Large intestine (tissue), 3 donors: ENCODE results near the gene TMEM52. TPM values are rescaled to one million over a fixed set of nuclear protein-coding genes. Genes with fewer than 3 reads are reported as not detected.

ENCODE experiments used
- DNase-seq, 2 donors: peaks; one replicate each; pipeline versions ENCODE4 v3.0.0 to v3.0.0-alpha.2; 2013
- H3K27ac ChIP-seq: one replicate; pipeline ENCODE4 v1.5.1; 2013; ENCODE audit warnings: low read length
- H3K27me3 ChIP-seq: 2 replicates; pipeline ENCODE4 v1.6.1; 2013; ENCODE audit warnings: low read length; ENCODE audit not compliant: control insufficient read depth, insufficient read depth
- H3K36me3 ChIP-seq: 2 replicates; pipeline ENCODE4 v1.6.1; 2013; ENCODE audit warnings: low read length; ENCODE audit not compliant: control insufficient read depth, insufficient read depth
- H3K4me1 ChIP-seq: one replicate; pipeline ENCODE4 v1.6.1; 2013; ENCODE audit warnings: low read length; ENCODE audit not compliant: control insufficient read depth, insufficient read depth
- H3K4me3 ChIP-seq: one replicate; pipeline ENCODE4 v1.5.1; 2013; ENCODE audit warnings: low read length
- H3K9me3 ChIP-seq: one replicate; pipeline ENCODE4 v1.6.1; 2013; ENCODE audit warnings: mild to moderate bottlenecking, low read depth, low read length, moderate library complexity; ENCODE audit not compliant: control insufficient read depth
- WGBS: methylation state at CpG from one replicate; pipeline ENCODE4 v1.1.5; 2013; ENCODE audit warnings: low lambda C conversion rate; ENCODE audit not compliant: insufficient coverage; 5-methylcytosine and 5-hydroxymethylcytosine counted together
- polyA plus RNA-seq: library from polyadenylated mRNA; unstranded; fragments of 120-200 nt; gene quantifications from one replicate; pipeline ENCODE4 v1.2.1, GENCODE V29; 2013

Gene TMEM52
- polyA plus RNA-seq, 1 donor = 18.5 TPM

DNA sequence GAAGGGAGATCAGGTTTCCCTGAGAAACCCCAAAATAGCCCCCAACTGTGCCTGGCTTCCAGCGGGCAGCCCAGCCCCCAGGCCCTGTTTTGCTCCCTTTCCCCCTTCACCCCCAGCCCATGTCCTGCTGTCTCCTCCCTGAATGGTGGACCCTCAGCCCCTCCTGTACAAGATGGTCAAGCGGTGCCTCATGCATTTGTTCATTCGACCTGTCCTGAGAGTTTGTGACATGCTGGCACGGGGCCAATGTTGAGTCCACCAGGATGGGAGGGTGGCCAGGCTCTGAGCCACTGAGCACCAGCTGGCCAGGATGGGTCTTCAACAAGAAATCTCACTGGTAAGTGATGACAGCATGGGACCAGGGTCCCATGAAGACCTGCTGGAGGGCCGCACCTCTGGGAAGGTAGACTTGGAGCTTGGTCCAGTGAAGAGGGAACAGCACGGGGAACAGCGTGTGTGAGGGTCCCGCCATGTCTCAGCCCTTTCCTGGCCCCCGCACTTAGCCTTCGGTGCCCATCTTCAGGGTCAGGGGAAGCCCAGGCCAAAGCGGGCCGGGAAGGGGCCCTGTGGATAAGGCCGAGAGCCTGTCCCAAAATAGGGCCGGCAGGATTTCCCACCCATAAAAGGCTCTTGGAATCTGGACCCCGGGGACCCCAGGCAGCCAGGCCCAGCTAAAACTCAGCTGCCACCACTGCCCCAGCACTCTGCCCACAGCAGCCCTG is 3.9 kb downstream of the TMEM52 start, which contains the start of gene CALML6:
CALML6 (plus strand) TSS at position 290 of the 722 bp plus-strand sequence; CDS start at position 311, 21 bp downstream.
- no CpG with 5 or more reads among the region's 15 CpGs for WGBS
- Histone ChIP-seq H3K36me3 (no peaks in the 10 kb centered on the region), H3K27me3 (no peaks in the 10 kb centered on the region), H3K4me3 (no peak within 1 kb of the TSS), H3K9me3 (peaks cover 5% of the 10 kb centered on the region), H3K27ac (peak within 1 kb of the TSS; percentile 63), H3K4me1 (peaks cover 26% of the 10 kb centered on the region)
- DNase-seq = no peak

DNA sequence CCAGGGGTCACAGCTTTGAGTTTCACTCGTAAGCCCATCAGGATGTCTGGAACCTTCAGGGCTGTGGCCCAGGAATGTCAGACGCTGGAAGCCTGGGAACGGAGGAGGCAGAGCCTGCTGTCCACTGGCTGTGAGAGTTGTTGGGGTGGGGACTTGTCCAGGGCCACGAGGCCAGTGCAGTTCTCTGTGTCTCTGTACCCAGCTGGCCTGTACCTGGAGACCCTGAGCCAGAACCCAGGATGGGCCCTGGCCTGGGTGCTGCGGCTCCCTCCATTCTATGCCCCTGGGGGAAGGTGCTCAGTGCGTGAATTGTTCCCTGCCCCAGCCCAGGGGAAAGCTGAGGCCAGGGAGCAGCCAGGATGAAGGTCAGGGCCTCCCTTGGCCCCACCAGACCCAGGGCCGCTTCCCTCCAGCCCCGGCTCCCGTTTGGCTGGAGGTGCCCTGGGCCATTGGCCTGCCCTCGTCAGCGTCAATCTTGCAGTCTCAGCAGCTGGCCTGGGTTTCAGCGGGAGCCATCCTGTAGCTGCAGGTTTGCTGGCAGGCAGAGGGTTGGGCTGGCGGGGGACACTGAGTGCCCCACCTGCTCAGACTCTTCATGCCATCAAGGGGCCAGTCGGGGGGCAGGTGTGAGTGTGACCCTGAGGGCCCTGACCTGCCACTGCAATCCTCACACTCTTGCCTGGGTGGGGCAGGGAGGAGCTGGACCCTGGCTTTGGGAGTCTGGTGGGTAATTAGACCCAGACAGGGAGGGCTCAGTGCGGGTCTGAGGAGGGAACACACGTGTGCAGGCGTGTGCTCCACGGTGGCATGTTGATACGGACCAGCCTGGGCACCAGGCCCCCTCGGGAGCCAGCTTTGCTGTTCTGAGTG is 4.7 kb downstream of the TMEM52 start:
- peaks cover 26% of the 10 kb centered on the region for H3K4me1 ChIP-seq
- H3K27me3 ChIP-seq = no peaks in the 10 kb centered on the region
- no peaks in the 10 kb centered on the region for H3K36me3 ChIP-seq
- DNase-seq = peak; percentile 47 to 74
- H3K9me3 ChIP-seq = peaks cover 2% of the 10 kb centered on the region
- no peak overlapping the region for H3K4me3 ChIP-seq
- peak overlapping the region; percentile 63 for H3K27ac ChIP-seq
- WGBS = no CpG with 5 or more reads among the region's 20 CpGs

DNA sequence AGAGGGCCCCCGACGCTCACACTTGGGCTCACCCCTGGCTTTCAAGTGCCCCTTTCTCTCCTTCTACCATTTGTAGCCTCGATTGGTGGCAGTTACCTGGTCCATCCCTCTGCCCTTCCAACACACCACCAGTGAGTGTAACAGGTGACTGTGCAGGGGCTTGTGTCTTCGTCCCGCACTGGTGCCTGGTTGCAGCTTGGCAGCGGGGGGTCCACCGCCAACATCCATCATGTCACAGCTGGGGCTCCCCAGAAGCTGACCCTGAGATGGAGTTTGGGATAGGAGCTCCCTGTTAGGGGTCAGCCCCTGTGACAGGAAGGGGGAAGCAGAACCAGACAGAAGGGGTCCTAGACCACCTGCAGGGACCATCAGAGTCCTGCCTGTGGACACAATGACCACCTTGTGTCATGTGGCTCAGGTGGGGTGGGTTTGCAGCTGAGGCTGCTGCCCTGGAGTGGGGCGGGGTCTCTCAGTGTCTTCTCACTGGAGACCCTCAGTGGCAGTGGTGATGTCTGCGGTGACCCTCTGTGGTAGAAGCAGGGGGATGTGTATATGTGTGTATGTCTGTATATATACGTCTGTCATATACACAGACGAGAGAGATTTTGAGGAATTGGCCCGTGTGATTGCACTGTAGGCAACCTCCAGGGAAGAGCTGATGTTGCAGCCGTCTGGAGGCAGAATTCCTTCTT is 7.6 kb downstream of the TMEM52 start:
- Histone ChIP-seq H3K4me1 (peaks cover 26% of the 10 kb centered on the region), H3K27me3 (no peaks in the 10 kb centered on the region), H3K9me3 (no peaks in the 10 kb centered on the region), H3K36me3 (no peaks in the 10 kb centered on the region), H3K4me3 (no peak overlapping the region), H3K27ac (no peak overlapping the region)
- no peak for DNase-seq
- WGBS = no CpG with 5 or more reads among the region's 13 CpGs

DNA sequence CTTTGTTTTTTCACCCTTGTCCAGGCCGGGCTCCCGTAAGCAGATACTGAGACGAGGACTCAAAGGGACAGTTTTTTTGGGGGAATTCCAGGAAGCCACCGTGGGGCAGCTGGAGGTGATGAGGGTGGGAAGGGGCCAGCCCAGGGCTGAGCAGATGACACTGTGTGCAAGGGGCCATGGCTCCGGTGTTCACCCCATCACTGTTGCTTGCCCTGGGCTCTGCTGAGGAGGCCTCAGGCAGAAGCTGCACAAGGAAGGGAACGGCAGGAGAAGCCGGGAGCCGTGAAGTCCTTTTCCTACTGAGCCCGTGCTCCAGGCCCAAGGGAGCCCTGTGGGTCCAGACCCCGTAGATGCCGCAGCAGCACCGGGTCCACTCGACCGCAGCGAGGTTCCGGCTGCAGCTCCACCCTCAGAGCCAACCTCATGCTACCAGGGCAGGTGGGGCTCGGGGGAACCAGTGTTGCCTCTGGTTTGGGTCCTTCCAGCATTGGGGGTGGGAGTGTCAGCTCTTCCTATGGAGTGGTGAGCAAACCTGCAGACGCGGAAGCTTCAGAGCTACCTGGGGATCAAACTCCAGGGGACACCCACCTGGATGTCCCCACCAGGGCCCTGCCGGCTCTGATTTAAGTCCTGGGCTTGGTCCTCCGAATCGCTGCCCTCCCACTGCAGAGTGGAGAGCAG is 8.3 kb downstream of the TMEM52 start:
- DNase-seq = no peak
- H3K36me3 ChIP-seq = no peaks in the 10 kb centered on the region
- no CpG with 5 or more reads among the region's 22 CpGs for WGBS

DNA sequence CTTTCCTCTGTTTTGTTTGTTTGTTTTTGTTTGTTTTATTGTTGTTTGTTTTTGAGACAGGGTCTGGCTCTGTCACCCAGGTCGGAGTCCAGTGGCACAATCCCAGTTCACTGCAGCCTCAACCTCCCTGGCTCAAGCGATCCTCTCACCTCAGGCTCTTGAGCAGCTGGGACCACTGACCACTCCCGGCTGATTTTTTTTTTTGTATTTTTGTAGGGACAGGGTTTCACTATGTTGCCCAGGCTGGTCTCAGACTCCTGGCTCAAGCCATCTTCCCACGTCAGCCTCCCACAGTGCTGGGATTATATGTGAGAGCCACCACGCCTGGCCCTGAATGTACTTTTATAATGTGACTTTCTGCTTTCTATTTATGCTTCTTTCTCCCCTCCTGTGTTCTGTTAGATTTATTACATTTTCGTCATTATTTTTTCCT is 9.0 kb downstream of the TMEM52 start:
- DNase-seq = no peak

More for the DNA sequence above, 8.3 kb downstream of the TMEM52 start:
- Histone ChIP-seq H3K9me3 (no peaks in the 10 kb centered on the region), H3K4me3 (no peak overlapping the region), H3K4me1 (peaks cover 29% of the 10 kb centered on the region), H3K27me3 (no peaks in the 10 kb centered on the region), H3K27ac (no peak overlapping the region)

DNA sequence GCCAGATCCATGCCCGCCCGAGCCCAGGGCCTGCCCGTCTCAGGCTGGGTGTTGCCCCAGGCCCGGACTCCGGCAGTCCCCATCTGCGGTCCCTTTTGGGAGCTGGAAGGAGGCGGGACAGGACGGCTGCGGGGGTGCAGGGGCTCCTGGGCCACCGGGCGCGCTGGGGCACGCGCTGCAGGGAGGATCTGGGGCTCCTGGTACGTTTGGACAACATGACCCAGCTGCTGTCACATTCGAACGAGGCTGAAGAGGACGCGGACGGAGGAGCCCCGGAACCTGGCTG is 10.6 kb downstream of the TMEM52 start:
- no peaks in the 10 kb centered on the region for H3K36me3 ChIP-seq
- H3K27me3 ChIP-seq = no peaks in the 10 kb centered on the region
- peak overlapping the region; percentile 62 for H3K27ac ChIP-seq
- WGBS = no CpG with 5 or more reads among the region's 21 CpGs
- peaks cover 16% of the 10 kb centered on the region for H3K4me1 ChIP-seq
- H3K4me3 ChIP-seq = peak overlapping the region; percentile 60
- H3K9me3 ChIP-seq = no peaks in the 10 kb centered on the region
- DNase-seq = no peak

More for the DNA sequence above, 9.0 kb downstream of the TMEM52 start:
- WGBS = 83% methylated on average over 1 of the region's 6 CpGs
- Histone ChIP-seq H3K36me3 (no peaks in the 10 kb centered on the region), H3K9me3 (no peaks in the 10 kb centered on the region), H3K27me3 (no peaks in the 10 kb centered on the region), H3K27ac (no peak overlapping the region), H3K4me1 (peaks cover 29% of the 10 kb centered on the region), H3K4me3 (peak overlapping the region; percentile 53)

DNA sequence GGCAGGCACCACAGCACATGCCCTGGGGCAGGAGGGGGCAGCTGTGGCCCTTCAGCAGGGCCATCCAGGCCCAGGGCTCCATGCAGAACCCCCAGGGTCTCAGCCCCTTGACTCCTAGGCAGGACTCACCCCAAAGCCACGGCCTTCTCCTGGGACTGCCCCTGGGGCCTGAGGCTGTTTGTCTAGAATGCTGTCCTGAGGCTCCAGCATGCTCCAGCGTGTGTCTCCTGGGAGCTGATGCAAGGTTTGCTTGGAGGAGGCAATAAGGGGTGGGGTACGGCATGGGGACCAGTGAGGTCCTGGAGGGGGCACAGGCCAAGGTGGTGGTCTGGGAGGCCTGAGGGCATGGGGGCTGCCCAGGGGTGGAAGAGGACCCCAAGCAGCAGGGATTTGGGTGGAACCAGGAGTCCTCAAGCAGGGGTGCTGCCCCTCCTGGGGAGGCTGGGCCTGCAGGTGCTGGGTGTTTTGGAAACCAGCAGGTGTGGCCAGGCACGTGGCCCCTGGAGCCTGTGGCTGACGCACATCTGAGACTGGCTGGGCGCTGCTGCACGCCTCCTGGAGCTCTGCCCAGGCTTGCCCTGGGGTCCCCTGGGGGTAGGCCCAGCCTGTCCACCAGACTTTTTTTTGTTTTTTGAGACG is 11.9 kb downstream of the TMEM52 start:
- no peaks in the 10 kb centered on the region for H3K27me3 ChIP-seq

DNA sequence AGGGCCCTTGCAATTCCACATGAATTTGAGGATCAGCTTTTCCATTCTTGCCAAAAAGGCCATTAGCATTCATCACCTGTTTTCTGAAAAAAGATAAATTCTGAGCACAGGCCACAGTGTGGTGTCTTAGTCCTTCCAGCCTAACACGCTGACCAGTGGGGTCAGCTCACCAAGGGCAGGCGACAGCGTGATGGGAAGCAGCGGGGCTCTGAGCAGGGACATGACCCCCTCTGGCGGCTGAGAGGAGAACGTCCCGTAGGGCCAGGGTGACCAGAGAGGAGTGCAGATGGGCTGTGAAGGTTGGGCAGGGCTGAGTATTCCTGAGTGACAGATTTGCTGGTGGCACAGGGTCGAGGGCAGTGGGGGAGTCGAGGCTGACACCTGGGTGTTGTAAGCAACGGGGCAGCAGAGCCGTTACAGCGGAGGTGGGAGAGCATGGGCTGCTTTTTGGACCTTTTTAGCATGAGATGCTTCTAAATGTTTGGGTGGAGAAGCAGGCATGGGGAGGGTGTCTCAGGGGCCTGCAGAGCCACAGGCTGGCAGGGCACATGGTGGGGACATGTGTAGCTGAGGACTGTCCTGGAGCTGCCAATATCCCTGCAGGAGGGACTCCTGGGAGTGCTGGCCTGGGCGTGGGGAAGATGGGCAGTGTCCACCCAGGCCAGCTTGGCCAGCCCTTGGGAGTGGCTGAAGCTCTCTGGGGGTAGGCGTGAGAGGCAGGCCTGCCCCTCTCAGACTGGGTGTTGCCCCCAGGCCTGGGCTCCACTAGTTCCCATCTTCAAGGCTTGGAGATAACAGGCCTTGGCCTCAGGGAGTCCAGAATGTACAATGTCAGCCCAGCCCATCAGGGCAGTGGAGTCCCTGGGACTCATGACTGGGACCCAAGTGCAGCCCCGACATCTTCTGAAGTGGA is 12.6 kb downstream of the TMEM52 start:
- no peaks in the 10 kb centered on the region for H3K36me3 ChIP-seq
- DNase-seq = peak; percentile 72 to 77
- WGBS = no CpG with 5 or more reads among the region's 15 CpGs
- H3K4me1 ChIP-seq = peaks cover 22% of the 10 kb centered on the region
- H3K4me3 ChIP-seq = no peak overlapping the region
- H3K9me3 ChIP-seq = no peaks in the 10 kb centered on the region
- no peaks in the 10 kb centered on the region for H3K27me3 ChIP-seq
- H3K27ac ChIP-seq = no peak overlapping the region

More for the DNA sequence above, 11.9 kb downstream of the TMEM52 start:
- Histone ChIP-seq H3K27ac (no peak overlapping the region), H3K36me3 (no peaks in the 10 kb centered on the region), H3K4me1 (peaks cover 16% of the 10 kb centered on the region), H3K9me3 (no peaks in the 10 kb centered on the region), H3K4me3 (no peak overlapping the region)
- no peak for DNase-seq
- no CpG with 5 or more reads among the region's 8 CpGs for WGBS

DNA sequence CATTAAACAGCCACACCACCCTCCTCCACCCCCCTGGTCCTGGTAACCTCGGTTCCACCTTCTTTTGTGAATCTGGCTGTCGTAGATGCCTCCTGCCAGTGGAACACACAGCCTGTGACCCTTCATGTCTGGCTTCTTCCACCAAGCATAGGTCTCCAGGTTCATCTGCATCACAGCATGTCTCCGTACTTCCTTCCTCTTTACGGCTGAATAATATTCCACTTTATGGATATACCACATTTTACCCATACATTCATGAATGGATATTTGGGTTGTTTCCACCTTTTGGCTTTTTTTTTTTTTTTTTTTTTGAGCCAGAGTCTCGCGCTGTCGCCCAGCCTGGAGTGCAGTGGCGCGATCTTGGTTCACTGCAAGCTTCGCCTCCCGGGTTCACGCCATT is 15.9 kb downstream of the TMEM52 start:
- H3K4me1 ChIP-seq = peaks cover 25% of the 10 kb centered on the region
- H3K4me3 ChIP-seq = no peak overlapping the region
- no peaks in the 10 kb centered on the region for H3K36me3 ChIP-seq
- no CpG with 5 or more reads among the region's 12 CpGs for WGBS
- no peak overlapping the region for H3K27ac ChIP-seq
- H3K27me3 ChIP-seq = no peaks in the 10 kb centered on the region
- H3K9me3 ChIP-seq = no peaks in the 10 kb centered on the region
- DNase-seq = no peak
